GM19438 (cell line): ENCODE data around the gene RMDN2.

Experiments used
- ATAC-seq: cut with Tn5 transposase; IDR thresholded peaks from one replicate; pipeline ENCODE4 v1.9.1; 2021; ENCODE audit warnings: low read depth; ENCODE audit not compliant: unreplicated experiment

Gene RMDN2

GRCh38 chr2:37925063-37925897, at the start of gene RMDN2:
Gene RMDN2, plus strand, starts transcription at chr2:37925287. Its CDS starts 3,991 bp downstream, at chr2:37929278.
- ATAC-seq, result peak; percentile 91

GRCh38 chr2:37875403-37875906, 49.6 kb upstream of the RMDN2 start:
- ATAC-seq, result no peak

GRCh38 chr2:37876227-37876626, 48.9 kb upstream of the RMDN2 start:
- ATAC-seq, result no peak

GRCh38 chr2:37877457-37878315, 47.4 kb upstream of the RMDN2 start:
- ATAC-seq, result no peak

- ATAC-seq, result no peak
Measured at GRCh38 chr2:37878536-37878935, 46.6 kb upstream of the RMDN2 start.

GRCh38 chr2:37880551-37880950, 44.5 kb upstream of the RMDN2 start:
- no peak for ATAC-seq

GRCh38 chr2:37881397-37881796, 43.7 kb upstream of the RMDN2 start:
- no peak for ATAC-seq

- no peak for ATAC-seq
Measured at GRCh38 chr2:37882036-37882435, 43.1 kb upstream of the RMDN2 start.

- ATAC-seq, result no peak
Measured at GRCh38 chr2:37883518-37883917, 41.6 kb upstream of the RMDN2 start.

- no peak for ATAC-seq
Measured at GRCh38 chr2:37885329-37885993, 39.6 kb upstream of the RMDN2 start.

GRCh38 chr2:37886745-37887144, 38.3 kb upstream of the RMDN2 start:
- ATAC-seq, result no peak

- no peak for ATAC-seq
Measured at GRCh38 chr2:37887286-37887685, 37.8 kb upstream of the RMDN2 start.

- ATAC-seq, result no peak
Measured at GRCh38 chr2:37890893-37891495, 34.1 kb upstream of the RMDN2 start.

GRCh38 chr2:37891846-37892435, 33.1 kb upstream of the RMDN2 start:
- ATAC-seq, result no peak

- peak; percentile 83 for ATAC-seq
Measured at GRCh38 chr2:37892436-37893114, 32.5 kb upstream of the RMDN2 start.

- no peak for ATAC-seq
Measured at GRCh38 chr2:37893327-37893726, 31.8 kb upstream of the RMDN2 start.

GRCh38 chr2:37894047-37894446, 31.0 kb upstream of the RMDN2 start:
- no peak for ATAC-seq

- no peak for ATAC-seq
Measured at GRCh38 chr2:37894601-37895000, 30.5 kb upstream of the RMDN2 start.

GRCh38 chr2:37895140-37895539, 29.9 kb upstream of the RMDN2 start:
- ATAC-seq, result no peak

- ATAC-seq, result no peak
Measured at GRCh38 chr2:37896319-37896718, 28.8 kb upstream of the RMDN2 start.
